Measurements from ENCODE around the gene TM7SF2.
A peak's percentile ranks its signal among the peaks of the same experiment; 100 is the strongest.

The TM7SF2 gene

GRCh38 chr11:65111744-65112545 lies at the start of gene TM7SF2:
Gene TM7SF2 (plus strand): TSS chr11:65111872. CDS start chr11:65112016, 144 bp downstream.
- DNase-seq = peak; percentile 94

- no peak for DNase-seq
These were observed 48.1 kb upstream of the TM7SF2 start for GRCh38 chr11:65063532-65063931.

- DNase-seq = no peak
These were observed 46.8 kb upstream of the TM7SF2 start for GRCh38 chr11:65064847-65065240.

GRCh38 chr11:65065851-65066250 lies 45.8 kb upstream of the TM7SF2 start:
- no peak for DNase-seq

GRCh38 chr11:65066315-65066714 lies 45.4 kb upstream of the TM7SF2 start:
- no peak for DNase-seq

GRCh38 chr11:65066805-65067291 lies 44.8 kb upstream of the TM7SF2 start:
- DNase-seq = no peak

- DNase-seq = no peak
These were observed 44.2 kb upstream of the TM7SF2 start for GRCh38 chr11:65067446-65067845.

- DNase-seq = no peak
These were observed 42.5 kb upstream of the TM7SF2 start for GRCh38 chr11:65069217-65069616.

GRCh38 chr11:65071907-65072630 lies 39.6 kb upstream of the TM7SF2 start:
- no peak for DNase-seq

GRCh38 chr11:65072631-65072966 lies 39.1 kb upstream of the TM7SF2 start:
- no peak for DNase-seq

GRCh38 chr11:65077451-65077850 lies 34.2 kb upstream of the TM7SF2 start:
- no peak for DNase-seq

- peak; percentile 79 for DNase-seq
These were observed 33.5 kb upstream of the TM7SF2 start for GRCh38 chr11:65078151-65078550.

- DNase-seq = no peak
These were observed 32.8 kb upstream of the TM7SF2 start for GRCh38 chr11:65078786-65079342.

GRCh38 chr11:65083134-65083833 lies 28.4 kb upstream of the TM7SF2 start:
- no peak for DNase-seq

GRCh38 chr11:65083834-65084597 lies 27.7 kb upstream of the TM7SF2 start, which contains the start of the genes CDCA5 and ZFPL1:
Gene CDCA5 (minus strand): TSS chr11:65084040. CDS start chr11:65083978, 62 bp downstream.
Gene ZFPL1 (plus strand): TSS chr11:65084222. CDS start chr11:65084699, 477 bp downstream.
- peak; percentile 97 for DNase-seq

GRCh38 chr11:65084598-65085375 lies 26.9 kb upstream of the TM7SF2 start:
- no peak for DNase-seq

- DNase-seq = no peak
These were observed 26.2 kb upstream of the TM7SF2 start for GRCh38 chr11:65085446-65085845.

GRCh38 chr11:65086809-65087208 lies 24.9 kb upstream of the TM7SF2 start:
- DNase-seq = no peak

- DNase-seq = no peak
These were observed 24.5 kb upstream of the TM7SF2 start for GRCh38 chr11:65087216-65087615.

GRCh38 chr11:65087827-65088226 lies 23.8 kb upstream of the TM7SF2 start:
- no peak for DNase-seq

GRCh38 chr11:65089621-65090020 lies 22.1 kb upstream of the TM7SF2 start:
- no peak for DNase-seq
